HG03060 (cell line): Measurements from ENCODE around the gene SDR42E2.

ENCODE experiments used
- ATAC-seq: cut with Tn5 transposase; IDR thresholded peaks from one replicate; pipeline ENCODE4 v1.9.1; 2021; ENCODE audit warnings: low read depth, moderate number of reproducible peaks; ENCODE audit not compliant: unreplicated experiment

Gene SDR42E2

DNA sequence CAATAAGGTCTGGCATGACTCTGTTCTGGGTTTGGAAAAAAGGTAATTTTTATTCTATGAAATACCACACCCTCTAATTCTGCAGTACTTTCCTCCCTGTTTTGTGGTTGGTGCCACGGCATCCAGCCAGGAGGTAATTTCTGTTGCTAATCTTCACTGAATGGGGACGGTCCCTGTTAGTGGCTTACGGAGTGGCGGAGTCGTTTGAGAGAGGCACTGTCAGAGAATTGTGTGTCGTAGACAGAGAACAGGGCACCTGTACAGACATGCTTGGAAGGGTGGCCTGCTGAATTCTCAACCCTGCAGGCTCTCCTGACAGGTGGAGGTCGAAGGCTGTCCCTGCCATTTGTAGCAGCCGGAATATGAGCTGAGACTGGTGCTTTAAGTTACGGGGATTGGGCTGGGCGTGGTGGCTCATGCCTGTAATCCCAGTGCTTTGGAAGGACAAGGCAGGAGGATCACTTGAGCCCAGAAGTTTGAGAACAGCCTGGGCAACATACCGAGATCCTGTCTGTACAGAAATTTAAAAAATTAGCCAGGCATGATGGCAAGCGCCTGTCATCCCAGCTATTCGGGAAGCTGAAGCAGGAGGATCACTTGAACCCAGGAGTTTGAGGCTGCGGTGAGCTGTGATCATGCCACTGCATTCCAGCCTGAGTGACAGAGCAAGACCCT lies 77.0 kb downstream of the SDR42E2 start:
- ATAC-seq, result no peak

DNA sequence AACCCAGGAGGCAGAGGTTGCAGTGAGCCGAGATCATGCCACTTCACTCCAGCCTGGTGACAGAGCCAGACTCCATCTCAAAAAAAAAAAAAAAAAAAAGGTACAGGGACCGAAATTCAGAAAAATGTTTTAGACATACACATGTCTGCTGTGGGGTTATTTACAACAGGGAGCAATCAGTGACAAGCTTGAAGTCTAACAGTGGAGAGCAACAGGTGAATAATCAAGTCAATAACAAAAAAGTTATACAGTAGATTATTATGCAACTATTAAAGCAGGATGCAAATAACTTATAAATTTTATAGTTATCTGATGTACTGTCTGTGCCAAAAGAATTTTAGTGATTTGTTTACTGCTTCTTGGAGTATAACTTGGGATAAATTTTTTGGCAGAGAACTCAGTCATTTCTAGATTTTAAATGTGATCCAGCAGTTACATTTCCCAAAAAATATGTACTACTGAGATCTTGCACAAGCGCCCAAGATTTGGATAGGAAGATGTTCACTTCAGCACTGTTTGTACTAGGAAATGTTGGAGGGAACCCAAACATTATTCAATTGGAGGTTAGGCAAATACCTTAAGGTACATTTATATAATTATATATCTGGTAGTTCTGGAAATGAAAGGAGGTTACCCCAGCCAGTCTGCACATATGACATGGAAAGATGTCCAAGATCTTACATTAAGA lies 77.9 kb downstream of the SDR42E2 start:
- no peak for ATAC-seq
